ENCODE data around the gene STAC3. TPM values are rescaled to one million over a fixed set of nuclear protein-coding genes. Genes with fewer than 3 reads are reported as not detected.

Gene STAC3
- total RNA-seq, 1 experiment from 2014 or later: 2.8 TPM

DNA sequence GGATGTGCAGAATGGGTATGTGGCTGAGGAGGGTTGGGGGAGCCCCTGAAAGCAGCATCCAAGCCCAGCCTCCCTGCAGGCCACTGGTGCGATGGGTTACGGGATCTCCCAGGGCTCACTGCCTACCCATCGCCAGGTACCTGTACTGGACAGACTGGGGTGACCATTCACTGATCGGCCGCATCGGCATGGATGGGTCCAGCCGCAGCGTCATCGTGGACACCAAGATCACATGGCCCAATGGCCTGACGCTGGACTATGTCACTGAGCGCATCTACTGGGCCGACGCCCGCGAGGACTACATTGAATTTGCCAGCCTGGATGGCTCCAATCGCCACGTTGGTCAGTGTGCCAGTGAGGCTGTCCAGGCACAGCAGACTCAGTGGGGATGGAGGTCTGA, 52.7 kb downstream of the STAC3 start:
- no peak overlapping the region for H2AK5ac ChIP-seq (ENCODE audit: insufficient read length, low read length)
- Mint-ChIP-seq H3K9me3 (no peaks in the 10 kb centered on the region), H3K27ac (no peak overlapping the region), H3K36me3 (ENCODE audit: insufficient read depth in 1 of 3, low read depth in 3 of 3) (peaks cover 54 to 99% (median 97%) of the 10 kb centered on the region in 3 experiments), H3K4me1 (no peaks in the 10 kb centered on the region), H3K4me3 (no peak overlapping the region), H3K27me3 (ENCODE audit: low read depth) (no peaks in the 10 kb centered on the region)
- no peak for DNase-seq
- no peaks in the 10 kb centered on the region for H3K79me2 ChIP-seq (ENCODE audit: insufficient read depth, low read length)
- H2BK12ac ChIP-seq (ENCODE audit: insufficient read length, low read depth, low read length): no peak overlapping the region
- H3K18ac ChIP-seq (ENCODE audit: insufficient read length, low read depth, low read length): no peak overlapping the region
- no peaks in the 10 kb centered on the region for H4K20me1 ChIP-seq (ENCODE audit: control insufficient read depth, insufficient read depth, insufficient read length)
- no peak overlapping the region for H2AFZ ChIP-seq (ENCODE audit: low read length)
- no peak overlapping the region for H2BK5ac ChIP-seq (ENCODE audit: insufficient read length, low read length)
- H3T11ph ChIP-seq (ENCODE audit: low read length): no peak overlapping the region
- no peak overlapping the region for H4K91ac ChIP-seq (ENCODE audit: insufficient read length, low read depth, low read length)
- no peak overlapping the region for H3K27ac ChIP-seq (ENCODE audit: insufficient read length, low read depth, low read length)
- TF ChIP-seq, protein P1, sequence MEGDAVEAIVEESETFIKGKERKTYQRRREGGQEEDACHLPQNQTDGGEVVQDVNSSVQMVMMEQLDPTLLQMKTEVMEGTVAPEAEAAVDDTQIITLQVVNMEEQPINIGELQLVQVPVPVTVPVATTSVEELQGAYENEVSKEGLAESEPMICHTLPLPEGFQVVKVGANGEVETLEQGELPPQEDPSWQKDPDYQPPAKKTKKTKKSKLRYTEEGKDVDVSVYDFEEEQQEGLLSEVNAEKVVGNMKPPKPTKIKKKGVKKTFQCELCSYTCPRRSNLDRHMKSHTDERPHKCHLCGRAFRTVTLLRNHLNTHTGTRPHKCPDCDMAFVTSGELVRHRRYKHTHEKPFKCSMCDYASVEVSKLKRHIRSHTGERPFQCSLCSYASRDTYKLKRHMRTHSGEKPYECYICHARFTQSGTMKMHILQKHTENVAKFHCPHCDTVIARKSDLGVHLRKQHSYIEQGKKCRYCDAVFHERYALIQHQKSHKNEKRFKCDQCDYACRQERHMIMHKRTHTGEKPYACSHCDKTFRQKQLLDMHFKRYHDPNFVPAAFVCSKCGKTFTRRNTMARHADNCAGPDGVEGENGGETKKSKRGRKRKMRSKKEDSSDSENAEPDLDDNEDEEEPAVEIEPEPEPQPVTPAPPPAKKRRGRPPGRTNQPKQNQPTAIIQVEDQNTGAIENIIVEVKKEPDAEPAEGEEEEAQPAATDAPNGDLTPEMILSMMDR (conservative IDR thresholded peaks at IDR 0.05): no peak
- no peak overlapping the region for H4K8ac ChIP-seq (replicated peaks; ENCODE audit: insufficient read length, low read depth, low read length)
- no peak overlapping the region for H2BK20ac ChIP-seq (ENCODE audit: low read depth, low read length, poor library complexity, severe bottlenecking)
- H3K4me1 ChIP-seq (ENCODE audit: insufficient read depth, low read length): no peaks in the 10 kb centered on the region
- no peak overlapping the region for H3K56ac ChIP-seq (ENCODE audit: insufficient read length, low read depth, low read length)
- H3K27me3 ChIP-seq (ENCODE audit: insufficient read depth, low read length): no peaks in the 10 kb centered on the region
- H2BK15ac ChIP-seq (ENCODE audit: low read depth, low read length): no peak overlapping the region
- H3K4me2 ChIP-seq (ENCODE audit: insufficient read depth, insufficient read length, low read length): no peak overlapping the region
- no peak overlapping the region for H3K9ac ChIP-seq (ENCODE audit: extremely low read depth, insufficient read length, low read length)
- H4K5ac ChIP-seq (ENCODE audit: insufficient read length, low read depth, low read length): no peak overlapping the region
- H3K79me1 ChIP-seq (ENCODE audit: insufficient read depth, low read depth, low read length, poor library complexity, severe bottlenecking): no peaks in the 10 kb centered on the region
- no peak overlapping the region for H2BK120ac ChIP-seq (ENCODE audit: low read depth, low read length, poor library complexity, severe bottlenecking)
- no peaks in the 10 kb centered on the region for H3K23me2 ChIP-seq (ENCODE audit: insufficient read length, low read depth, low read length, poor library complexity, severe bottlenecking)
- H3K4ac ChIP-seq (ENCODE audit: low read depth, low read length): no peak overlapping the region
- no peak overlapping the region for H3K14ac ChIP-seq (ENCODE audit: insufficient read depth, low read length)
- no CpG with 5 or more reads among the region's 17 CpGs for WGBS (ENCODE audit: extremely low coverage, insufficient read length, low lambda C conversion rate)
- no peaks in the 10 kb centered on the region for H3K9me3 ChIP-seq (ENCODE audit: control insufficient read depth, low read depth, low read length)
- no peak overlapping the region for H3K23ac ChIP-seq (ENCODE audit: insufficient read length, low read depth, low read length)

Data from H9 (cell line).